ENCODE data around the gene PAM.
A peak's percentile ranks its signal among the peaks of the same experiment; 100 is the strongest.

Gene PAM

GRCh38 chr5:102860035-102860434, 104.9 kb downstream of the PAM start:
- TF ChIP-seq, protein P1, sequence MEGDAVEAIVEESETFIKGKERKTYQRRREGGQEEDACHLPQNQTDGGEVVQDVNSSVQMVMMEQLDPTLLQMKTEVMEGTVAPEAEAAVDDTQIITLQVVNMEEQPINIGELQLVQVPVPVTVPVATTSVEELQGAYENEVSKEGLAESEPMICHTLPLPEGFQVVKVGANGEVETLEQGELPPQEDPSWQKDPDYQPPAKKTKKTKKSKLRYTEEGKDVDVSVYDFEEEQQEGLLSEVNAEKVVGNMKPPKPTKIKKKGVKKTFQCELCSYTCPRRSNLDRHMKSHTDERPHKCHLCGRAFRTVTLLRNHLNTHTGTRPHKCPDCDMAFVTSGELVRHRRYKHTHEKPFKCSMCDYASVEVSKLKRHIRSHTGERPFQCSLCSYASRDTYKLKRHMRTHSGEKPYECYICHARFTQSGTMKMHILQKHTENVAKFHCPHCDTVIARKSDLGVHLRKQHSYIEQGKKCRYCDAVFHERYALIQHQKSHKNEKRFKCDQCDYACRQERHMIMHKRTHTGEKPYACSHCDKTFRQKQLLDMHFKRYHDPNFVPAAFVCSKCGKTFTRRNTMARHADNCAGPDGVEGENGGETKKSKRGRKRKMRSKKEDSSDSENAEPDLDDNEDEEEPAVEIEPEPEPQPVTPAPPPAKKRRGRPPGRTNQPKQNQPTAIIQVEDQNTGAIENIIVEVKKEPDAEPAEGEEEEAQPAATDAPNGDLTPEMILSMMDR (IDR thresholded peaks at IDR 0.05; ENCODE audit: borderline replicate concordance, insufficient read depth, low read depth, low read length) = no peak
- H3K4me3 ChIP-seq (ENCODE audit: low read depth, low read length) = no peak overlapping the region

DNA sequence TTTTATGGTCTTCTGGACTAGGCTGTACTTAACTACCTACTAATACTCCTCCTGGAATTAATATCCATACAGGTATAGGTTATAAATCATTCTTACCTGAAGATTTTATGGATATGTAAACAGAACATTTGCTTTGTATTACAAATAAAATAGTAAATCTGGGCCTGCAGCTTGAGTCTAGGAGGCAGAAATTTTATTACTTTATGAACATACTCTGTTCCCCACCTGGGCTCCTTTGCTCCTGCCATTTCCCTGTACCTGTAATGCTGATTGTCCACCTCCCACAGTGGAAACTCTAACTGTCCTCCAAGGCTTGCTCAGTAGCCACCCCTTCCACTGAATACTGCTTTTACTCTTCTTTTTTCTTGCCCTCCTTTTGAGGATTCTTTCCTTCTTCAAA, 108.0 kb downstream of the PAM start:
- TF ChIP-seq, protein P1 (IDR thresholded peaks at IDR 0.05; ENCODE audit: borderline replicate concordance, insufficient read depth, low read depth, low read length) = no peak
- no peak overlapping the region for H3K4me3 ChIP-seq (ENCODE audit: low read depth, low read length)

DNA sequence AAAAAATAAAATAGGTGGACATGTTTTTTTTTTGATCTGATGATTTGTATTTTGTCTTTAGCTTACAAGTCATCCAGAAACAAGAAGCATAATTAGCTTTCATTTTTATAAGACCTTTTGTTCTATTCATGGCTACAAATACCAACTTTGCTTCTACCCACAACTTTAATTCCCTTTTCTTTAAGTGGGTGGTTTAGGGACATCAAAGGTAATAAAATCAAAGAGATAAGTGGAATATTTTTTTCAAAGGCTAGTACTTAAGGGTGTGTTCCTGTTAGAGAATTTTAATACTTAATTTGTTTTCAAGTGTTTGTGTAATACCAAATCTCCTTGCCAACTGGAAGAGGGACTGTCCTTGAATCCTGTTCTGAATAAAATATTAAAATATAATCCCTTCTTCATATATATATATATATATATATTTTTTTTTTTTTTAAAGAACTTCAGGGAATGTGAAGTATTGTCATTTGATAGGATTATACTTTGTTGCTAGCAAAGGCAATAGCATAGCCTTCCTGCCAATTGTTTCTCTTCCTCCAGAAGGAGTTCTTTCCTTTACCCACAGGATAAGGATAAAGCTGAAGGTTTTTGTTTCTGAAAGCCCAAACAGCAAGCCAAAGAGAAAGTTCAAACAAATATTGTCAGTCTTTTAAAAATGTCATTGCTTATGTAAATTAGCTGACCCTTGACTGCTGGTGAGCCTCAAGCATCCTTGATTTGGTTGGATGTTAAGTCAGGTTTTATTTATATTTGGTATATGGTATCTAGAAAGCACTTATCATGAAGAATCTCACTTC, 108.9 kb downstream of the PAM start:
- TF ChIP-seq, protein P1 (IDR thresholded peaks at IDR 0.05; ENCODE audit: borderline replicate concordance, insufficient read depth, low read depth, low read length) = no peak
- no peak overlapping the region for H3K4me3 ChIP-seq (ENCODE audit: low read depth, low read length)

DNA sequence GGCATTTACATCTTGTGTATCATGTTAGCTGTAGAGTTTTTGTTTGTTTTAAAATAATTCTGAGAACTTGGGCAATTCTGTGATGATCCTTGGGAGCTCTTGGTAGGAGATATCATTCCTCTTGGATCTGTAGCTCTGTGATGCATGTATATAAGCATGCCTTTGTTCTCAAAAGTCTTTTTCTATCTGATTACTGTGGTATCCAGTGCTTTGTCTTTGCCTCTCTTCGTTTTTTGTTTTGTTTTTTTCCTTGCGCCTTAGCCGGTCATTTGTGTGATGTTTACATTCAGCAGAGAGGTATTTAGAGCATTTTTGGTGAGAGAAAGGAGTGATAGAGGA, 110.0 kb downstream of the PAM start:
- TF ChIP-seq, protein P1 (IDR thresholded peaks at IDR 0.05; ENCODE audit: borderline replicate concordance, insufficient read depth, low read depth, low read length) = no peak

GRCh38 chr5:102865510-102866236, 110.6 kb downstream of the PAM start:
- peak overlapping the region; percentile 68 for H3K4me3 ChIP-seq (ENCODE audit: low read depth, low read length)
- TF ChIP-seq, protein P1 (IDR thresholded peaks at IDR 0.05; ENCODE audit: borderline replicate concordance, insufficient read depth, low read depth, low read length) = no peak

More for the DNA sequence above, 110.0 kb downstream of the PAM start:
- no peak overlapping the region for H3K4me3 ChIP-seq (ENCODE audit: low read depth, low read length)

DNA sequence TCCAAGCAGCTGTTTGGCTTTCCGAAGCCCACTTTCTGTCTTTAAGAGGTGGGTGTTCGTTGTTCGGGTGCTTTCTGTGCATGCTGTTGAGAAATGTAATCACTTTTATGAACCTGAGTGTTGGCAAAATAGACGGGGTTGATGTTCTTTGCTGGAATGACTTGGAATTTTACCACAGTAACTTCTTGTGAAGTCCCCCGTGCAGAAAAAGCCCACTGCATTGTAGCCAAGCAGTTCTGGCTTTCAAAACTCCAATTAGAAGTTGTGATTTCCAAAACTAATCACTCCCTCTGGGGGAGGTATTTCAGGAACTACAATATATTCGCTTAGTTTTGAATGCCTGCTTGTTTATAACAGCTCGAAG, 111.1 kb downstream of the PAM start:
- H3K4me3 ChIP-seq (ENCODE audit: low read depth, low read length) = peak overlapping the region; percentile 68
- TF ChIP-seq, protein P1 (IDR thresholded peaks at IDR 0.05; ENCODE audit: borderline replicate concordance, insufficient read depth, low read depth, low read length) = no peak

Measured in GM12875 (cell line).